OCI-LY3 (cell line): ENCODE data around the gene PTPRN2.

Experiments
- H2AFZ ChIP-seq: fragments of 200-600, 300-600 bp; shearing (Covaris generic); 2 replicates; pipeline ENCODE4 v1.6.0; 2014; ENCODE audit warnings: antibody characterized with exemption, low read depth, low read length
- H3K27ac ChIP-seq: fragments of 200-600, 300-600 bp; sonication (generic); 2 replicates; pipeline ENCODE4 v1.5.1; 2014; ENCODE audit warnings: mild to moderate bottlenecking, low read length, moderate library complexity, mixed read lengths
- H3K27me3 ChIP-seq: fragments of 200-600, 300-600 bp; sonication (generic); 2 replicates; pipeline ENCODE4 v1.6.1; 2014; ENCODE audit warnings: low read depth, low read length, mixed read lengths
- H3K36me3 ChIP-seq: fragments of 200-600, 300-600 bp; sonication (generic); replicated peaks from 2 replicates; pipeline ENCODE3; 2014; ENCODE audit warnings: low read depth, low read length, mixed read lengths
- H3K4me1 ChIP-seq: fragments of 300-600, 200-600 bp; sonication (generic); 2 replicates; pipeline ENCODE4 v1.6.1; 2014; ENCODE audit warnings: low read length, mixed read lengths
- H3K4me2 ChIP-seq: fragments of 200-600, 300-600 bp; sonication (generic); 2 replicates; pipeline ENCODE4 v1.6.1; 2014; ENCODE audit warnings: low read length, mixed read lengths
- H3K4me3 ChIP-seq: fragments of 300-600, 200-600 bp; sonication (generic); 2 replicates; pipeline ENCODE4 v1.5.1; 2014; ENCODE audit warnings: antibody characterized with exemption, mild to moderate bottlenecking, low read length, moderate library complexity
- H3K79me2 ChIP-seq: fragments of 300-600, 200-600 bp; shearing (Covaris generic); 2 replicates; pipeline ENCODE4 v1.6.1; 2014; ENCODE audit warnings: mild to moderate bottlenecking, low read length, mixed read lengths
- H3K9ac ChIP-seq: fragments of 300-600, 200-600 bp; shearing (Covaris generic); 2 replicates; pipeline ENCODE4 v1.6.0; 2014; ENCODE audit warnings: mild to moderate bottlenecking, low read length, moderate library complexity
- H3K9me3 ChIP-seq: fragments of 200-600, 300-600 bp; shearing (Covaris generic); 2 replicates; pipeline ENCODE4 v1.6.1; 2014; ENCODE audit warnings: low read length, mixed read lengths; ENCODE audit not compliant: insufficient read depth
- H4K20me1 ChIP-seq: fragments of 200-600, 300-600 bp; sonication (generic); 2 replicates; pipeline ENCODE4 v1.6.1; 2016; ENCODE audit warnings: low read length, mixed read lengths; ENCODE audit not compliant: insufficient read depth
- CTCF ChIP-seq: fragments of 200-600, 300-600 bp; sonication (generic); IDR thresholded peaks from 2 replicates; pipeline ENCODE4 v1.5.1; 2014; ENCODE audit warnings: antibody characterized with exemption, low read length, low read depth
- EZH2phosphoT487 ChIP-seq: fragments of 200-600 bp; shearing (Covaris generic); IDR thresholded peaks from 2 replicates; pipeline ENCODE4 v1.6.1; 2018; ENCODE audit warnings: antibody characterized with exemption, mixed run types, low read depth

The PTPRN2 gene

GRCh38 chr7:157803906-157804305 lies 783.7 kb downstream of the PTPRN2 start:
- H3K4me1 ChIP-seq, result no peaks in the 10 kb centered on the region
- no peaks in the 10 kb centered on the region for H3K27me3 ChIP-seq
- H3K27ac ChIP-seq, result no peak overlapping the region
- TF ChIP-seq EZH2phosphoT487 (no peak), CTCF (no peak)
- H2AFZ ChIP-seq, result no peak overlapping the region
- no peaks in the 10 kb centered on the region for H3K9me3 ChIP-seq
- H3K4me2 ChIP-seq, result no peak overlapping the region
- no peaks in the 10 kb centered on the region for H3K36me3 ChIP-seq
- no peak overlapping the region for H3K4me3 ChIP-seq
- H3K79me2 ChIP-seq, result no peaks in the 10 kb centered on the region
- no peaks in the 10 kb centered on the region for H4K20me1 ChIP-seq
- H3K9ac ChIP-seq, result no peak overlapping the region

GRCh38 chr7:157801971-157802675 lies 785.5 kb downstream of the PTPRN2 start:
- TF ChIP-seq EZH2phosphoT487 (no peak), CTCF (no peak)
- H4K20me1 ChIP-seq, result no peaks in the 10 kb centered on the region
- H3K9me3 ChIP-seq, result no peaks in the 10 kb centered on the region
- H3K27ac ChIP-seq, result no peak overlapping the region
- H3K9ac ChIP-seq, result no peak overlapping the region
- H3K4me2 ChIP-seq, result no peak overlapping the region
- no peaks in the 10 kb centered on the region for H3K27me3 ChIP-seq
- H3K79me2 ChIP-seq, result no peaks in the 10 kb centered on the region
- no peak overlapping the region for H2AFZ ChIP-seq
- no peak overlapping the region for H3K4me3 ChIP-seq
- H3K4me1 ChIP-seq, result no peaks in the 10 kb centered on the region
- no peaks in the 10 kb centered on the region for H3K36me3 ChIP-seq

GRCh38 chr7:157801113-157801512 lies 786.5 kb downstream of the PTPRN2 start:
- no peak overlapping the region for H3K4me3 ChIP-seq

GRCh38 chr7:157800281-157800680 lies 787.3 kb downstream of the PTPRN2 start:
- no peak for TF ChIP-seq EZH2phosphoT487
- no peak for TF ChIP-seq CTCF
- no peaks in the 10 kb centered on the region for H3K36me3 ChIP-seq
- H3K27me3 ChIP-seq, result no peaks in the 10 kb centered on the region
- H3K27ac ChIP-seq, result no peak overlapping the region
- H3K4me1 ChIP-seq, result no peaks in the 10 kb centered on the region
- H3K9me3 ChIP-seq, result no peaks in the 10 kb centered on the region
- H3K79me2 ChIP-seq, result no peaks in the 10 kb centered on the region
- no peaks in the 10 kb centered on the region for H4K20me1 ChIP-seq
- no peak overlapping the region for H3K4me2 ChIP-seq
- no peak overlapping the region for H3K9ac ChIP-seq
- H2AFZ ChIP-seq, result no peak overlapping the region
- no peak overlapping the region for H3K4me3 ChIP-seq

More at GRCh38 chr7:157801113-157801512, 786.5 kb downstream of the PTPRN2 start:
- H3K9me3 ChIP-seq, result no peaks in the 10 kb centered on the region
- H3K4me1 ChIP-seq, result no peaks in the 10 kb centered on the region
- no peak overlapping the region for H3K9ac ChIP-seq
- H3K4me2 ChIP-seq, result no peak overlapping the region
- no peaks in the 10 kb centered on the region for H4K20me1 ChIP-seq
- no peaks in the 10 kb centered on the region for H3K36me3 ChIP-seq
- no peaks in the 10 kb centered on the region for H3K27me3 ChIP-seq
- H3K79me2 ChIP-seq, result no peaks in the 10 kb centered on the region
- H3K27ac ChIP-seq, result no peak overlapping the region
- TF ChIP-seq CTCF (no peak), EZH2phosphoT487 (no peak)
- H2AFZ ChIP-seq, result no peak overlapping the region
